GM21526 (cell line): ENCODE data around the gene TAF11L12.
"Not testable (repeated sequence)": the region's sequence is repeated elsewhere in the genome, so short reads cannot be mapped to it uniquely, and the experiment has no call there.

Experiments used
- ATAC-seq: cut with Tn5 transposase; IDR thresholded peaks from one replicate; pipeline ENCODE4 v1.9.1; 2021; ENCODE audit warnings: moderate library complexity; ENCODE audit not compliant: unreplicated experiment, low FRiP score

The TAF11L12 gene

DNA sequence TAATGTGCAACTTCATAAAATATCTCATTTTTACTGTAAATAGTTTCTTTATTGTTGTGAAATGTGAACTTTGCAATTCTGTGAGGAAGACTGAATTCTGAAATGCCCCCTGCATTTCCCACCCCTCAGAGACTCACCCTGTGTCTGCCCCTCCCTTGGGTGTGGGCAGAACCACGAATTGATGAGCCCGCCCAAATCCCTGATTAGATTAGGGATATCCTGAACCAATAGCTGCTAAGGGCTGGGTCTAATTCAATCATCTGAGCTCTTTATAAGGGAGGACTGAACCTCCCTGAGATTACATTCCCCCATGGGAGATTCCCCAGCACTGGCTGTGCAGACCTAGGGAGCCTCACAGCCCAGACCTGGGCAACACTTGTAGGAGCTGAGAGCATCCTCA, at the start of gene TAF11L12:
TSS of gene TAF11L12 (plus strand) at position 301 of the 400 bp plus-strand sequence.
- not testable (repeated sequence) for ATAC-seq

DNA sequence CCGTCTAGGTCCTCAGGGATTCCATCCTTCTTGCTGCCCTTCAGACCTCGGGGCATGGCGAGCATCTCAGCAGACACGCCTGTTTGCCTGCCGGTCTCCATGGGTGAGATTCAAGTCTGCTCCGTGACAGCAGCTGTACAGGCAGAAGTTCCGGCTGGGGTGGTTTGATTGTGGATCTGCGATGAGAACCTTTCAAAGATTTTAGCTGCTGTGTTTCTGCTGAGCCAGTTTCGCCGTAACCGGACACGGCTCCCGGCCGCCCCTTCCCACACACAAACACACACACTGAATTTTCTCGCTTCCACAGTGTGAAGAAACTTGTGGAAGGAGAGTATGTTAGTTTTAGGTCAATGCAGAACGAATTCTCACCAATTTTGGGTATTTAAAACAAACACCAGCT, 24.5 kb upstream of the TAF11L12 start, which contains the start of gene TAF11L7:
TSS of gene TAF11L7 (minus strand) at position 101 of the 400 bp plus-strand sequence.
- ATAC-seq = not testable (repeated sequence)

DNA sequence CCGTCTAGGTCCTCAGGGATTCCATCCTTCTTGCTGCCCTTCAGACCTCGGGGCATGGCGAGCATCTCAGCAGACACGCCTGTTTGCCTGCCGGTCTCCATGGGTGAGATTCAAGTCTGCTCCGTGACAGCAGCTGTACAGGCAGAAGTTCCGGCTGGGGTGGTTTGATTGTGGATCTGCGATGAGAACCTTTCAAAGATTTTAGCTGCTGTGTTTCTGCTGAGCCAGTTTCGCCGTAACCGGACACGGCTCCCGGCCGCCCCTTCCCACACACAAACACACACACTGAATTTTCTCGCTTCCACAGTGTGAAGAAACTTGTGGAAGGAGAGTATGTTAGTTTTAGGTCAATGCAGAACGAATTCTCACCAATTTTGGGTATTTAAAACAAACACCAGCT, 19.3 kb upstream of the TAF11L12 start, which contains the start of gene TAF11L8:
TSS of gene TAF11L8 (minus strand) at position 101 of the 400 bp plus-strand sequence.
- not testable (repeated sequence) for ATAC-seq

DNA sequence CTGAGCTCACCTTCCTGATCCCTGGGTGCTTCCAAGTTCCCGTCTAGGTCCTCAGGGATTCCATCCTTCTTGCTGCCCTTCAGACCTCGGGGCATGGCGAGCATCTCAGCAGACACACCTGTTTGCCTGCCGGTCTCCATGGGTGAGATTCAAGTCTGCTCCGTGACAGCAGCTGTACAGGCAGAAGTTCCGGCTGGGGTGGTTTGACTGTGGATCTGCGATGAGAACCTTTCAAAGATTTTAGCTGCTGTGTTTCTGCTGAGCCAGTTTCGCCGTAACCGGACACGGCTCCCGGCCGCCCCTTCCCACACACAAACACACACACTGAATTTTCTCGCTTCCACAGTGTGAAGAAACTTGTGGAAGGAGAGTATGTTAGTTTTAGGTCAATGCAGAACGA, 15.9 kb upstream of the TAF11L12 start, which contains the start of gene TAF11L9:
TSS of gene TAF11L9 (minus strand) at position 140 of the 400 bp plus-strand sequence.
- ATAC-seq = not testable (repeated sequence)

DNA sequence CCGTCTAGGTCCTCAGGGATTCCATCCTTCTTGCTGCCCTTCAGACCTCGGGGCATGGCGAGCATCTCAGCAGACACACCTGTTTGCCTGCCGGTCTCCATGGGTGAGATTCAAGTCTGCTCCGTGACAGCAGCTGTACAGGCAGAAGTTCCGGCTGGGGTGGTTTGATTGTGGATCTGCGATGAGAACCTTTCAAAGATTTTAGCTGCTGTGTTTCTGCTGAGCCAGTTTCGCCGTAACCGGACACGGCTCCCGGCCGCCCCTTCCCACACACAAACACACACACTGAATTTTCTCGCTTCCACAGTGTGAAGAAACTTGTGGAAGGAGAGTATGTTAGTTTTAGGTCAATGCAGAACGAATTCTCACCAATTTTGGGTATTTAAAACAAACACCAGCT, 12.5 kb upstream of the TAF11L12 start, which contains the start of gene TAF11L10:
TSS of gene TAF11L10 (minus strand) at position 101 of the 400 bp plus-strand sequence.
- ATAC-seq = not testable (repeated sequence)

DNA sequence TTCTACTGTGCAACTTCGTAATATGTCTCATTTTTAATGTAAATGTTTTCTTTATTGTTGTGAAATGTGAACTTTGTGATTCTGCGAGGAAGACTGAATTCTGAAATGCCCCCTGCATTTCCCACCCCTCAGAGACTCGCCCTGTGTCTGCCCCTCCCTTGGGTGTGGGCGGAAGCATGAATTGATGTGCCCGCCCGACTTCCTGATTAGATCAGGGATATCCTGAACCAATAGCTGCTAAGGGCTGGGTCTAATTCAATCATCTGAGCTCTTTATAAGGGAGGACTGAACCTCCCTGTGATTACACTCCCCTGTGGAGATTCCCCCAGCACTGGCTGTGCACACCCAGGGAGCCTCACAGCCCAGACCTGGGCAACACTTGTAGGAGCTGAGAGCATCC, 6.3 kb upstream of the TAF11L12 start, which contains the start of gene TAF11L11:
TSS of gene TAF11L11 (plus strand) at position 304 of the 400 bp plus-strand sequence.
- not testable (repeated sequence) for ATAC-seq

DNA sequence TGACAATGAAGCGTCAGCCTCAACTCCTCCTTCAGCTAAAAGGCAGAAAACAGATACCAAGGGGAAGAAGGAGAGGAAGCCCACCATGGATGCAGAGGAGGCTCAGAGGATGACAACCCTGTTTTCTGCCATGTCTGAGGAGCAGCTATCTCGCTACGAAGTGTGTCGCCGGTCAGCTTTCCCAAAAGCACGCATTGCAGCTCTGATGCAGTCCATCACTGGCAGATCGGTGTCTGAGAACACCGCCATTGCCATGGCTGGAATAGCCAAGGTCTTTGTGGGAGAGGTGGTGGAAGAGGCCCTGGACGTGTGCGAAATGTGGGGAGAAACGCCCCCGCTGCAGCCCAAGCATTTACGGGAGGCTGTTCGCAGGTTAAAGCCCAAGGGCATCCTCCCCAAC, 5.2 kb upstream of the TAF11L12 start:
- ATAC-seq = no peak

DNA sequence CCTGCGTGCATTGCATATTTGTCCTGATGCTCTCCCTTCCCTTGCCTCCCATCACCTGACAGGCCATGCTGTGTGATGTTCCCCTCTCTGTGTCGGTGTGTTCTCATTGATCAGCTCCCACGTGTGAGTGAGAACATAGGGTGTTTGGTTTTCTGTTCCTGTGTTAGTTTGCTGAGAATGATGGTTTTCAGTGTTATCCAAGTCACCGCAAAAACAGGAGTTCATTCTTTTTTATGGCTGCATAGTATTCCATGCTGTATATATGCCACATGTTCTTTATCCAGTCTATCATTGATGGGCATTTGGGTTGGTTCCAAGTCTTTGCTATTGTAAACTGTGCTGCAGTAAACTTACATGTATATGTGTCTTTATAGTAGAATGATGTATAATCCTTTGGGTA, 2.7 kb upstream of the TAF11L12 start:
- not testable (repeated sequence) for ATAC-seq

DNA sequence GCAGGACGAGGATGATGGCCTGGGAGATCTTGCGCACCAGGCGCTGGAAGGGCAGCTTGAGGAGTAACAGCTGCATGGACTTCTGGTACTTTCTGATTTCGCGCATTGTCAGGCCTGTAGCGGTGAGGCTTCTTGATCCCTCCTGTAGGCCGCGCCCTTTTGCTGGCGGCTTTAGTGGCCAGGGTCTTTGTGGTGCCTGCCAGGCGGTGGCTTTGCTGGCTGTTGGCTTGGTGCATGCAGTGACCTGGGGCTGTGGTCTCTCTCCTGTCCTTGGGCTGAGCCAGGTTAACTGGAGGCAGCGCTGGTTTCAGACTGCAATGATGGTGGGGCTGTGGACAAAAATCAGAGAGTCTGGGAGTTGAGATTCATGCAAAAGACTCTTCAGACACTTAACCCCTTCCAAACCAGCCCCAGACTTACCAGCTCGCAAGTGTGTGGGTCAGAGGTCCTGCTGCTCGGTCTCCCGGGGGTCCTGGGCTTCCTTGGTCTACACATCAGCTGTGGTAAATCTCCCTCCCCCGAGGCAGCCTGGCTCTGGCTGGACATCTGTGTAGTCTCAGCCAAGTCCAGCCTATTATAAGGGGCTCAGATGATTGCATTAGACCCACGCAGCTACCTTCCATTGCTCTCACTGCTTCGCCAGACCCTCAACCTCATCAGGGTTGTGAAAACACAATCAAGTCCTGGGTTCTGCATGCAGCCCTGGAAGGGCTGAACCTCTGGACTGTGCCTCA, 4.8 kb downstream of the TAF11L12 start:
- no peak for ATAC-seq

DNA sequence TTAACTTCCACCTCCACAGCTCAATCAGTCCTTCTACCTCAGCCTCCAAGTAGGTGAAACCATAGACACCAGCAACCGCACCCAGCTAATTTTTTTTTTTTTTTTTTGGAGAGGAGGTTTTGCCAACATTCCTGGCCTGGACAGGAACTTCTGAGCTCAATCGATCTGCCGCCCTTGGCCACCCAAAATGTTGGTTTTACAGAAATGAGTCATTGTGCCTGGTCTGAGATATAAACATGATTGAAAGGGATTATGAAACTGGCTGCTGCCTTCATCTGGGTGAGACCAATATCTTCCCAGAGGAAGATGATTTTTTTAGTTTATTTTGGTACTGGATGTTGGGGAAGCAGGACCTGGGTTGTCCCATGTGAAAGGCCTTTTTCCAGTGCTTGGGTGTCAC, 9.2 kb downstream of the TAF11L12 start:
- ATAC-seq = no peak

DNA sequence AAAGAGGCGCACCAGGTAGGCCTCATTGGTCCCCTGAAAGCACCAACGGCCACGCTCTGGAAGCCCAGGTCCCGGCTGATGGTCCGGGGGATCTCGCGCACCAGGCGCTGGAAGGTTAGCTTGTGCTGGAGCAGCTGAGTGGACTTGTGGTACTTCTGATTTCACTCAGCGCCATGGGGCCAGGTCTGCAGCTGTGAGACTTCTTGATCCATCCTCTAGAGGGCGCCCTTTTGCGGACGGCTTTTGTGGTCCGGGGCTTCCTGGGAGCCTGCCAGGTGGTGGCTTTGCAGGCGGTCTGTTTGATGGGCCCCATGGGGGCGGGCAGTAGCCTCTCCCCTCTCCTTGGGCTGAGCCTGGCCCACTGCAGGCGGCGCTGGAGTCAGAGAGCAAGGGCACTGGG, 10.4 kb downstream of the TAF11L12 start:
- no peak for ATAC-seq

DNA sequence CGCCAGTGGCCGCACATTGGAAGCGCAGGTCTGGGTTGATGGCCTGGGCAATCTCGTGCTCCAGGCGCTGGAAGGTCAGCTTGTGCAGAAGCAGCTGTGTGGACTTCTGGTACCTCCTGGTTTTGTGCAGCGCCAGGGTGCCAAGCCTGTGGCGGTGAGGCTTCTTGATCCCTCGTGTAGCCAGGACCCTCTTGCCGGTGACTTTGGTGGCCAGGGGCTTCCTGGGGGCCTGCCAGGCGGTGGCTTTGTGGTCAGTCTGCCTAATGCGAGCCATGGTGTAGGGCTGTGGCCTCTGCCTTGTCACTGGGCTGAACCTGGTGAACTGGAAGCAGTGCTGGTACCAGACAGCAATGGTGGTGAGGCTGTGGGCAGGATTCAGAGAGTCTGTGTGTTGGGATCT, 15.5 kb downstream of the TAF11L12 start:
- no peak for ATAC-seq

DNA sequence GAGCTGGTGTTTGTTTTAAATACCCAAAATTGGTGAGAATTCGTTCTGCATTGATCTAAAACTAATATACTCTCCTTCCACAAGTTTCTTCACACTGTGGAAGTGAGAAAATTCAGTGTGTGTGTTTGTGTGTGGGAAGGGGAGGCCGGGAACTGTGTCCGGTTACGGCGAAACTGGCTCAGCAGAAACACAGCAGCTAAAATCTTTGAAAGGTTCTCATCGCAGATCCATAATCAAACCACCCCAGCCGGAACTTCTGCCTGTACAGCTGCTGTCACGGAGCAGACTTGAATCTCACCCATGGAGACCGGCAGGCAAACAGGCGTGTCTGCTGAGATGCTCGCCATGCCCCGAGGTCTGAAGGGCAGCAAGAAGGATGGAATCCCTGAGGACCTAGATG, 21.6 kb downstream of the TAF11L12 start, which contains the start of gene TAF11L13:
TSS of gene TAF11L13 (plus strand) at position 301 of the 400 bp plus-strand sequence.
- ATAC-seq = not testable (repeated sequence)

DNA sequence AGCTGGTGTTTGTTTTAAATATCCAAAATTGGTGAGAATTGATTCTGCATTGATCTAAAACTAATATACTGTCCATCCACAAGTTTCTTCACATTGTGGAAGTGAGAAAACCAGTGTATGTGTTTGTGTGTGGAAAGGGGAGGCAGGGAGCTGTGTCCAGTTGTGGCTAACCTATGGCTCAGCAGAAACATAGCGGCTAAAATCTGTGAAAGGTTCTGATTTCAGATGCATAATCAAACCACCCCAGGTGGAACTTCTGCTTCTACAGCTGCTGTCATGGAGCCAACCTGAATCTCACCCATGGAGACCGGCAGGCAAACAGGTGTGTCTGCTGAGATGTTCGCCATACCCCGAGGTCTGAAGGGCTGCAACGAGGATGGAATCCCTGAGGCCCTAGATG, 24.0 kb downstream of the TAF11L12 start, which contains the start of gene TAF11L14:
TSS of gene TAF11L14 (plus strand) at position 301 of the 400 bp plus-strand sequence.
- ATAC-seq = no peak

DNA sequence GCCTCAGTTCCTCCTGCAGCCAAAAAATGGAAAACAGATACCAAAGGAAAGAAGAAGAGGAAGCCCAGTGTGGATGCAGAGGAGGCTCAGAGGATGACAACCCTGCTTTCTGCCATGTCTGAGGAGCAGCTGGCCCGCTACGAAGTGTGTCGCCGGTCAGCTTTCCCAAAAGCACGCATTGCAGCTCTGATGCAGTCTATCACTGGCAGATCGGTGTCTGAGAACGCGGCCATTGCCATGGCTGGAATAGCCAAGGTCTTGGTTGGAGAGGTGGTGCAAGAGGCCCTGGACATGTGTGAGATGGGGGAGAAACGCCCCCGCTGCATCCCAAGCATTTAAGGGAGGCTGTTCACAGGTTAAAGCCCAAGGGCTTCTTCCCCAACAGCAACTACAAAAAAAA, 39.0 kb downstream of the TAF11L12 start:
- not testable (repeated sequence) for ATAC-seq

DNA sequence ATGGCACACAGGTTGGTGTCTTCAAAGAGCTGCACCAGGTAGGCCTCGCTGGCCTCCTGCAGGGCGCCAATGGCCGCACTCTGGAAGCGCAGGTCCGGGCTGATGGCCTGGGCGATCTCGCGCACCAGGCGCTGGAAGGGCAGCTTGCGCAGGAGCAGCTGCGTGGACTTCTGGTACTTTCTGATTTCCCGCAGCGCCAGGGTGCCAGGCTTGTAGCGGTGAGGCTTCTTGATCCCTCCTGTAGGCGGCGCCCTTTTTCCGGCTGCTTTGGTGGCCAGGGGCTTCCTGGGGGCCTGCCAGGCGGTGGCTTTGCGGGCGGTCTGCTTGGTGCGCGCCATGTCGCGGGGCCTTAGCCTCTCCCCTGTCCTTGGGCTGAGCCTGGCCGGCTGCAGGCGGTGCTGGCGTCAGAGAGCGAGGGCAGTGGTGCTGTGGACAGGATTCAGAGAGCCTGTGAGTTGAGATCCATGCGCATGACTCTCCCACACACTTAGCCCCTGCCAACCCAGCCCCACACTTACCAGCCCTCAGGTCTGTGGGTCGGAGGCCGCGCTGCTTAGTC, 45.1 kb downstream of the TAF11L12 start:
- ATAC-seq = not testable (repeated sequence)

DNA sequence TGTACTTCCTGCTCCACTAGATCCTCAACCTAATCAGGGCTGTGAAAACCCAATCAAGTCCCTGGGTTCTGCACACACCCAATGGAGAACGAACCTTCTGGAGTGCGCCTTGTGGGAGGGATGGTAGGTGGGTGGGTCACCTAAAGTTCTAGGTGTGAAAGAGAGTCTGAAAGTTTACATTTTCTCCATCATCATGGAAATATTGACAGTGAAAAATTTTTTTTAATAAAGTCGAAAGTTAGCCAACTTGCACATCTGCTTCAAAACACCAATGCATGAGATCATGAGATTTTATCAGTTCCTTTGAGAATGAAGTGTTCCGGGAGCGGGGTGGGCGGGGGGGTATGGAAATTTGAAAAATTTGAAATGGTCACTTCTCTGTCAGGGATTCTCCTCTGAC, 45.7 kb downstream of the TAF11L12 start:
- no peak for ATAC-seq
